ENCODE data around the gene SLC7A11. TPM values are rescaled to one million over a fixed set of nuclear protein-coding genes. Genes with fewer than 3 reads are reported as not detected.
"Not testable (repeated sequence)": the region's sequence is repeated elsewhere in the genome, so short reads cannot be mapped to it uniquely, and the experiment has no call there.

SLC7A11 gene
- polyA plus RNA-seq, 4 donors = 1.5 to 2.4 (median 2.0) TPM

- DNase-seq (ENCODE audit: low read depth in 4 of 4, low spot score in 2 of 4) = no peak
These were observed 5.5 kb upstream of the SLC7A11 start for GRCh38 chr4:138247643-138248042.

- DNase-seq (ENCODE audit: low read depth in 4 of 4, low spot score in 2 of 4) = no peak
These were observed 1.2 kb upstream of the SLC7A11 start for GRCh38 chr4:138243369-138243768.

GRCh38 chr4:138242834-138243156 lies 646 bp upstream of the SLC7A11 start:
- no peak for DNase-seq (ENCODE audit: low read depth in 4 of 4, low spot score in 2 of 4)

- no peak for DNase-seq (ENCODE audit: low read depth in 4 of 4, low spot score in 2 of 4)
These were observed 671 bp downstream of the SLC7A11 start for GRCh38 chr4:138241281-138242075.

GRCh38 chr4:138239491-138239890 lies 2.7 kb downstream of the SLC7A11 start:
- DNase-seq (ENCODE audit: low read depth in 4 of 4, low spot score in 2 of 4) = no peak

- DNase-seq (ENCODE audit: low read depth in 4 of 4, low spot score in 2 of 4) = no peak
These were observed 3.4 kb downstream of the SLC7A11 start for GRCh38 chr4:138238521-138239292.

GRCh38 chr4:138237132-138237531 lies 5.0 kb downstream of the SLC7A11 start:
- not testable (repeated sequence) for DNase-seq (ENCODE audit: low read depth in 4 of 4, low spot score in 2 of 4)

- DNase-seq (ENCODE audit: low read depth in 4 of 4, low spot score in 2 of 4) = no peak
These were observed 6.1 kb downstream of the SLC7A11 start for GRCh38 chr4:138236037-138236436.

- DNase-seq (ENCODE audit: low read depth in 4 of 4, low spot score in 2 of 4) = no peak
These were observed 6.7 kb downstream of the SLC7A11 start for GRCh38 chr4:138235419-138235952.

- no peak for DNase-seq (ENCODE audit: low read depth in 4 of 4, low spot score in 2 of 4)
These were observed 7.9 kb downstream of the SLC7A11 start for GRCh38 chr4:138234248-138234647.

GRCh38 chr4:138233313-138234034 lies 8.7 kb downstream of the SLC7A11 start:
- no peak for DNase-seq (ENCODE audit: low read depth in 4 of 4, low spot score in 2 of 4)

- no peak for DNase-seq (ENCODE audit: low read depth in 4 of 4, low spot score in 2 of 4)
These were observed 9.8 kb downstream of the SLC7A11 start for GRCh38 chr4:138232364-138232763.

GRCh38 chr4:138230048-138230447 lies 12.1 kb downstream of the SLC7A11 start:
- DNase-seq (ENCODE audit: low read depth in 4 of 4, low spot score in 2 of 4) = no peak

GRCh38 chr4:138229160-138229559 lies 13.0 kb downstream of the SLC7A11 start:
- DNase-seq (ENCODE audit: low read depth in 4 of 4, low spot score in 2 of 4) = no peak

GRCh38 chr4:138226351-138226750 lies 15.8 kb downstream of the SLC7A11 start:
- no peak for DNase-seq (ENCODE audit: low read depth in 4 of 4, low spot score in 2 of 4)

- no peak for DNase-seq (ENCODE audit: low read depth in 4 of 4, low spot score in 2 of 4)
These were observed 16.7 kb downstream of the SLC7A11 start for GRCh38 chr4:138225477-138225876.

GRCh38 chr4:138224614-138225013 lies 17.5 kb downstream of the SLC7A11 start:
- DNase-seq (ENCODE audit: low read depth in 4 of 4, low spot score in 2 of 4) = no peak

- DNase-seq (ENCODE audit: low read depth in 4 of 4, low spot score in 2 of 4) = no peak
These were observed 18.8 kb downstream of the SLC7A11 start for GRCh38 chr4:138223231-138223910.

GRCh38 chr4:138222046-138222445 lies 20.1 kb downstream of the SLC7A11 start:
- no peak for DNase-seq (ENCODE audit: low read depth in 4 of 4, low spot score in 2 of 4)

- DNase-seq (ENCODE audit: low read depth in 4 of 4, low spot score in 2 of 4) = no peak
These were observed 23.2 kb downstream of the SLC7A11 start for GRCh38 chr4:138218976-138219375.

GRCh38 chr4:138217567-138217966 lies 24.6 kb downstream of the SLC7A11 start:
- DNase-seq (ENCODE audit: low read depth in 4 of 4, low spot score in 2 of 4) = no peak
